ENCODE measurements around the gene XRCC5. TPM values are rescaled to one million over a fixed set of nuclear protein-coding genes. Genes with fewer than 3 reads are reported as not detected.

The XRCC5 gene
- total and polyA plus RNA-seq, 10 of the 15 experiments (the other 5 are each of a cell fraction or from before 2014, with no cell fraction given), result 259 to 815 (median 530) TPM

DNA sequence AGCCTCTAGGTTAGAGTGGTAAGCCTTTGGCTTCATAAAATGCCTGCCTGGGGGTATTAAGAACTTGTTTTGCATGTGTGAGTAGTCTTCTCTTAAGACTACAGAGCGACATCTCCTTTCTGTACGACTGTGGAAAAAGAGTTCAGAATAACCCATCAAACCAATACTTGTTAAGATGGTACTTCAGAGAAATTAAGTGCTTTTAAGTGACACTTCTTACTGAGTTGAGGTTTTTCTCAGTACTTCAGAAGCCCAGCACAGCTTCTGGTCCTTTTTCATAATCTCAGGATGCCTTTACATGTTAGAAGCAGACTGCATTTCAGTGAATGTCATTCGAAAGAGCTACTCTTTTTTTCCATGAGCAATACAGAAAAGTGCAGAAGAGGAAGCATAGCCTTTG, 10.8 kb downstream of the XRCC5 start:
- H2AFZ ChIP-seq (ENCODE audit: control insufficient read depth, low read depth, low read length), result no peak overlapping the region
- H3K27ac ChIP-seq (ENCODE audit: control insufficient read depth, insufficient read depth), result no peak overlapping the region
- H4K20me1 ChIP-seq (ENCODE audit: control insufficient read depth, insufficient read depth), result no peaks in the 10 kb centered on the region
- H3K9ac ChIP-seq (ENCODE audit: control insufficient read depth, insufficient read depth, low read length), result no peak overlapping the region
- H3K4me2 ChIP-seq (ENCODE audit: control insufficient read depth, insufficient read depth), result no peak overlapping the region
- DNase-seq (ENCODE audit: low read depth, low spot score) (no peak), ATAC-seq (no peak), FAIRE-seq (no peak)
- no peak overlapping the region for H3K4me3 ChIP-seq
- intact Hi-C loops (cut with micrococcal nuclease; ENCODE audit: unreplicated experiment) (loop anchor here (10.0 kb wide), 3 partner anchors 165 to 545 kb away; no protein-coding TSS in a partner anchor), in situ Hi-C loops (cut with MboI) (no loop called here)
- CTCF ChIA-PET, result interaction anchor here (3.2 to 4.8 kb wide), 2 partner anchors 10 to 21 kb away, joined by 18 to 19 read pairs; partner anchors contain the start of gene XRCC5
- RAD21 ChIA-PET (ENCODE audit: unreplicated experiment), result no interaction called here
- BruUV-seq (replicated peaks), result no TSS peak
- no peaks in the 10 kb centered on the region; the same call in 1 of the 2 replicates for H3K4me1 ChIP-seq (ENCODE audit: control insufficient read depth, insufficient read depth, low read length)
- POLR2A ChIA-PET, result interaction anchor here (0.5 to 1.3 kb wide), 4 partner anchors 10 to 80 kb away, joined by 3 to 5 read pairs (median 3); no protein-coding TSS in a partner anchor
- SMC1A ChIA-PET (ENCODE audit: uncharacterized antibody, unreplicated experiment), result interaction anchor here (0.8 to 2.0 kb wide), 7 partner anchors 10 to 86 kb away, joined by 3 to 9 read pairs (median 4); partner anchors contain the start of gene XRCC5
- peaks cover 8 to 50% of the 10 kb centered on the region in 2 experiments for H3K36me3 ChIP-seq (ENCODE audit: control insufficient read depth in 2 of 2, insufficient read depth in 2 of 2, low read length in 1 of 2)
- peaks cover 52% of the 10 kb centered on the region for H3K79me2 ChIP-seq (ENCODE audit: control insufficient read depth, insufficient read depth, low read length)
- no peaks in the 10 kb centered on the region for H3K27me3 ChIP-seq (replicated peaks in 1 of 2; ENCODE audit: control insufficient read depth in 2 of 2, insufficient read depth in 2 of 2, low read length in 1 of 2)
- 22% methylated on average over 3 of the region's 3 CpGs for WGBS (ENCODE audit: insufficient coverage, insufficient replicate concordance, low lambda C conversion rate, missing lambda C conversion rate)
- no peaks in the 10 kb centered on the region for H3K9me3 ChIP-seq (replicated peaks; ENCODE audit: control insufficient read depth, insufficient read depth, low read length)
- TF ChIP-seq IRF4 (IDR thresholded peaks at IDR 0.05; ENCODE audit: low read depth, low read length) (no peak), ZNF207 (IDR thresholded peaks at IDR 0.05; ENCODE audit: borderline replicate concordance) (no peak), JUND (IDR thresholded peaks at IDR 0.05; ENCODE audit: low read depth, low read length) (no peak), EGR1 (IDR thresholded peaks at IDR 0.05; ENCODE audit: borderline replicate concordance in 1 of 2, low read depth in 2 of 2, low read length in 2 of 2) (no peak), ESRRA (IDR thresholded peaks at IDR 0.05; ENCODE audit: low read length) (no peak), ASH2L (IDR thresholded peaks at IDR 0.05; ENCODE audit: borderline replicate concordance, low read depth) (no peak), CREM (IDR thresholded peaks at IDR 0.05; ENCODE audit: low read depth) (no peak)
- TF ChIP-seq, protein P1, sequence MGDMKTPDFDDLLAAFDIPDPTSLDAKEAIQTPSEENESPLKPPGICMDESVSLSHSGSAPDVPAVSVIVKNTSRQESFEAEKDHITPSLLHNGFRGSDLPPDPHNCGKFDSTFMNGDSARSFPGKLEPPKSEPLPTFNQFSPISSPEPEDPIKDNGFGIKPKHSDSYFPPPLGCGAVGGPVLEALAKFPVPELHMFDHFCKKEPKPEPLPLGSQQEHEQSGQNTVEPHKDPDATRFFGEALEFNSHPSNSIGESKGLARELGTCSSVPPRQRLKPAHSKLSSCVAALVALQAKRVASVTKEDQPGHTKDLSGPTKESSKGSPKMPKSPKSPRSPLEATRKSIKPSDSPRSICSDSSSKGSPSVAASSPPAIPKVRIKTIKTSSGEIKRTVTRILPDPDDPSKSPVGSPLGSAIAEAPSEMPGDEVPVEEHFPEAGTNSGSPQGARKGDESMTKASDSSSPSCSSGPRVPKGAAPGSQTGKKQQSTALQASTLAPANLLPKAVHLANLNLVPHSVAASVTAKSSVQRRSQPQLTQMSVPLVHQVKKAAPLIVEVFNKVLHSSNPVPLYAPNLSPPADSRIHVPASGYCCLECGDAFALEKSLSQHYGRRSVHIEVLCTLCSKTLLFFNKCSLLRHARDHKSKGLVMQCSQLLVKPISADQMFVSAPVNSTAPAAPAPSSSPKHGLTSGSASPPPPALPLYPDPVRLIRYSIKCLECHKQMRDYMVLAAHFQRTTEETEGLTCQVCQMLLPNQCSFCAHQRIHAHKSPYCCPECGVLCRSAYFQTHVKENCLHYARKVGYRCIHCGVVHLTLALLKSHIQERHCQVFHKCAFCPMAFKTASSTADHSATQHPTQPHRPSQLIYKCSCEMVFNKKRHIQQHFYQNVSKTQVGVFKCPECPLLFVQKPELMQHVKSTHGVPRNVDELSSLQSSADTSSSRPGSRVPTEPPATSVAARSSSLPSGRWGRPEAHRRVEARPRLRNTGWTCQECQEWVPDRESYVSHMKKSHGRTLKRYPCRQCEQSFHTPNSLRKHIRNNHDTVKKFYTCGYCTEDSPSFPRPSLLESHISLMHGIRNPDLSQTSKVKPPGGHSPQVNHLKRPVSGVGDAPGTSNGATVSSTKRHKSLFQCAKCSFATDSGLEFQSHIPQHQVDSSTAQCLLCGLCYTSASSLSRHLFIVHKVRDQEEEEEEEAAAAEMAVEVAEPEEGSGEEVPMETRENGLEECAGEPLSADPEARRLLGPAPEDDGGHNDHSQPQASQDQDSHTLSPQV (IDR thresholded peaks at IDR 0.05), result no peak
- TF ChIP-seq, protein P2, sequence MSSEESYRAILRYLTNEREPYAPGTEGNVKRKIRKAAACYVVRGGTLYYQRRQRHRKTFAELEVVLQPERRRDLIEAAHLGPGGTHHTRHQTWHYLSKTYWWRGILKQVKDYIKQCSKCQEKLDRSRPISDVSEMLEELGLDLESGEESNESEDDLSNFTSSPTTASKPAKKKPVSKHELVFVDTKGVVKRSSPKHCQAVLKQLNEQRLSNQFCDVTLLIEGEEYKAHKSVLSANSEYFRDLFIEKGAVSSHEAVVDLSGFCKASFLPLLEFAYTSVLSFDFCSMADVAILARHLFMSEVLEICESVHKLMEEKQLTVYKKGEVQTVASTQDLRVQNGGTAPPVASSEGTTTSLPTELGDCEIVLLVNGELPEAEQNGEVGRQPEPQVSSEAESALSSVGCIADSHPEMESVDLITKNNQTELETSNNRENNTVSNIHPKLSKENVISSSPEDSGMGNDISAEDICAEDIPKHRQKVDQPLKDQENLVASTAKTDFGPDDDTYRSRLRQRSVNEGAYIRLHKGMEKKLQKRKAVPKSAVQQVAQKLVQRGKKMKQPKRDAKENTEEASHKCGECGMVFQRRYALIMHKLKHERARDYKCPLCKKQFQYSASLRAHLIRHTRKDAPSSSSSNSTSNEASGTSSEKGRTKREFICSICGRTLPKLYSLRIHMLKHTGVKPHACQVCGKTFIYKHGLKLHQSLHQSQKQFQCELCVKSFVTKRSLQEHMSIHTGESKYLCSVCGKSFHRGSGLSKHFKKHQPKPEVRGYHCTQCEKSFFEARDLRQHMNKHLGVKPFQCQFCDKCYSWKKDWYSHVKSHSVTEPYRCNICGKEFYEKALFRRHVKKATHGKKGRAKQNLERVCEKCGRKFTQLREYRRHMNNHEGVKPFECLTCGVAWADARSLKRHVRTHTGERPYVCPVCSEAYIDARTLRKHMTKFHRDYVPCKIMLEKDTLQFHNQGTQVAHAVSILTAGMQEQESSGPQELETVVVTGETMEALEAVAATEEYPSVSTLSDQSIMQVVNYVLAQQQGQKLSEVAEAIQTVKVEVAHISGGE (CRISPR knock-in tag; IDR thresholded peaks at IDR 0.05), result no peak
- TF ChIP-seq, protein P3, sequence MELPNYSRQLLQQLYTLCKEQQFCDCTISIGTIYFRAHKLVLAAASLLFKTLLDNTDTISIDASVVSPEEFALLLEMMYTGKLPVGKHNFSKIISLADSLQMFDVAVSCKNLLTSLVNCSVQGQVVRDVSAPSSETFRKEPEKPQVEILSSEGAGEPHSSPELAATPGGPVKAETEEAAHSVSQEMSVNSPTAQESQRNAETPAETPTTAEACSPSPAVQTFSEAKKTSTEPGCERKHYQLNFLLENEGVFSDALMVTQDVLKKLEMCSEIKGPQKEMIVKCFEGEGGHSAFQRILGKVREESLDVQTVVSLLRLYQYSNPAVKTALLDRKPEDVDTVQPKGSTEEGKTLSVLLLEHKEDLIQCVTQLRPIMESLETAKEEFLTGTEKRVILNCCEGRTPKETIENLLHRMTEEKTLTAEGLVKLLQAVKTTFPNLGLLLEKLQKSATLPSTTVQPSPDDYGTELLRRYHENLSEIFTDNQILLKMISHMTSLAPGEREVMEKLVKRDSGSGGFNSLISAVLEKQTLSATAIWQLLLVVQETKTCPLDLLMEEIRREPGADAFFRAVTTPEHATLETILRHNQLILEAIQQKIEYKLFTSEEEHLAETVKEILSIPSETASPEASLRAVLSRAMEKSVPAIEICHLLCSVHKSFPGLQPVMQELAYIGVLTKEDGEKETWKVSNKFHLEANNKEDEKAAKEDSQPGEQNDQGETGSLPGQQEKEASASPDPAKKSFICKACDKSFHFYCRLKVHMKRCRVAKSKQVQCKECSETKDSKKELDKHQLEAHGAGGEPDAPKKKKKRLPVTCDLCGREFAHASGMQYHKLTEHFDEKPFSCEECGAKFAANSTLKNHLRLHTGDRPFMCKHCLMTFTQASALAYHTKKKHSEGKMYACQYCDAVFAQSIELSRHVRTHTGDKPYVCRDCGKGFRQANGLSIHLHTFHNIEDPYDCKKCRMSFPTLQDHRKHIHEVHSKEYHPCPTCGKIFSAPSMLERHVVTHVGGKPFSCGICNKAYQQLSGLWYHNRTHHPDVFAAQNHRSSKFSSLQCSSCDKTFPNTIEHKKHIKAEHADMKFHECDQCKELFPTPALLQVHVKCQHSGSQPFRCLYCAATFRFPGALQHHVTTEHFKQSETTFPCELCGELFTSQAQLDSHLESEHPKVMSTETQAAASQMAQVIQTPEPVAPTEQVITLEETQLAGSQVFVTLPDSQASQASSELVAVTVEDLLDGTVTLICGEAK (IDR thresholded peaks at IDR 0.05; ENCODE audit: borderline replicate concordance), result no peak

Measured in GM12878 (cell line).